HFF-Myc (cell line): ENCODE data around the gene ACTR5.

Experiments used
- DNase-seq: peaks from one replicate; pipeline ENCODE4 v3.0.0-alpha.2; 2011; ENCODE audit warnings: low read depth; ENCODE audit errors: extremely low read depth
- H3K4me3 ChIP-seq: replicated peaks from 2 replicates; pipeline ENCODE4 v1.5.1; 2011; ENCODE audit warnings: low read depth, mild to moderate bottlenecking, control low read depth, low read length
- TF ChIP-seq, protein P1 (sequence below): IDR thresholded peaks from 2 replicates; pipeline ENCODE4 v1.5.1; 2012; ENCODE audit warnings: mild to moderate bottlenecking, low read depth, low read length, control low read depth; ENCODE audit errors: missing control alignments

Gene ACTR5

DNA sequence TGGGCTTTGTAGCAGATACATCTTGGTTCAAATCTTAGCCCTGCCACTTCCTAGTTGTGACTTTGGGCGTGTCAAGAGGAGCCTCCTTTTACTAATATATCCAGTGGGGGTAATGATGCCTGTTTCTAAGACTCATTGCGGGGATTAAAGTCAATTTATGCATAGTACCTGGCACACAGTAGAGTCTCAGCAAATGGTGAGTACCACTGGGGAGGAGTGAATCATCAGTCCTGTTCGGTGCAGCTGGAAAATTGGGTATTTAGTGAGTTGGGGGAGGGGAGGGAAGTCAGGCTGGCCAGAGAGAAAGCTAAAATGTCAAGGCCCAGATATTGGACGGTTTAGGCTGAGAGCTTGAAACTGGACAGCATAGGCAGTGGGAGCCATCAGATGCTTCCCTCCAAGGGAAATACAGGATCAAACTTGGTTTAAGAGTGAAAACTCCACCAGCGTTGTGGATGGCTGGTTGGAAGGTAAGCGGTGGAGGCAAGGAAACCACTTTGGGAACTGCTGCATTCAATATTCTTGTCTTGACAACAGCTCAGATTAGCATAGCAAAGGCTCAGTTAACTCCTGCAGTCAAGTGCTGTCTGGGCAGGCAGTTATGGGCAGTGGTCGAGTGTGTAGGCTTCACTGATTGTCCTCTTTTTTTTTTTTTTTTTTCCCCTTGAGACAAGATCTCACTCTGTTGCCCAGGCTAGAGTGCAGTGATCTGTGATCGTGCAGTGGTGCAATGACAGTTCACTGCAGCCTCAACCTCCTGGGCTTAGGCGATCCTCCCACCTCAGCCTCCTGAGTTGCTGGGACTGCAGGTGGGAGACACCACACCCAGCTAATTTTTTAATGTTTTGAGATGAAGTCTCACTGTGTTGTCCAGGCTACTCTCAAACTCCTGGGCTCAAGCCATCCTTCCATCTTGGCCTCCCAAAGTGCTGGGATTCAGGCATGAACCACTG is 70.1 kb downstream of the ACTR5 start:
- TF ChIP-seq, protein P1, sequence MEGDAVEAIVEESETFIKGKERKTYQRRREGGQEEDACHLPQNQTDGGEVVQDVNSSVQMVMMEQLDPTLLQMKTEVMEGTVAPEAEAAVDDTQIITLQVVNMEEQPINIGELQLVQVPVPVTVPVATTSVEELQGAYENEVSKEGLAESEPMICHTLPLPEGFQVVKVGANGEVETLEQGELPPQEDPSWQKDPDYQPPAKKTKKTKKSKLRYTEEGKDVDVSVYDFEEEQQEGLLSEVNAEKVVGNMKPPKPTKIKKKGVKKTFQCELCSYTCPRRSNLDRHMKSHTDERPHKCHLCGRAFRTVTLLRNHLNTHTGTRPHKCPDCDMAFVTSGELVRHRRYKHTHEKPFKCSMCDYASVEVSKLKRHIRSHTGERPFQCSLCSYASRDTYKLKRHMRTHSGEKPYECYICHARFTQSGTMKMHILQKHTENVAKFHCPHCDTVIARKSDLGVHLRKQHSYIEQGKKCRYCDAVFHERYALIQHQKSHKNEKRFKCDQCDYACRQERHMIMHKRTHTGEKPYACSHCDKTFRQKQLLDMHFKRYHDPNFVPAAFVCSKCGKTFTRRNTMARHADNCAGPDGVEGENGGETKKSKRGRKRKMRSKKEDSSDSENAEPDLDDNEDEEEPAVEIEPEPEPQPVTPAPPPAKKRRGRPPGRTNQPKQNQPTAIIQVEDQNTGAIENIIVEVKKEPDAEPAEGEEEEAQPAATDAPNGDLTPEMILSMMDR = no peak
- H3K4me3 ChIP-seq = no peak overlapping the region
- DNase-seq = no peak
